Astrocyte of the spinal cord (primary cell): ENCODE measurements around the gene TSSC4.
A peak's percentile ranks its signal among the peaks of the same experiment; 100 is the strongest.
"Not testable (repeated sequence)": the region's sequence is repeated elsewhere in the genome, so short reads cannot be mapped to it uniquely, and the experiment has no call there.

Experiments
- DNase-seq: peaks from one replicate; pipeline ENCODE4 v3.0.0; 2011; ENCODE audit warnings: low read depth, low spot score
- H3K4me3 ChIP-seq: 2 replicates; pipeline ENCODE4 v1.5.1; 2011; ENCODE audit warnings: low read depth, mild to moderate bottlenecking, low read length, moderate library complexity
- in situ Hi-C: cut with HindIII; loops from 2 replicates; pipeline ENCODE4 v1.10.0; 2017; ENCODE audit warnings: low sequenced_read_pairs
- TF ChIP-seq, protein P1 (sequence below): IDR thresholded peaks from 2 replicates; pipeline ENCODE4 v1.5.1; 2012; ENCODE audit warnings: low read depth, mild to moderate bottlenecking, low read length, inconsistent platforms

The TSSC4 gene

GRCh38 chr11:2400069-2400761 is at the start of gene TSSC4:
TSSC4 (plus strand) TSS chr11:2400750; CDS start chr11:2402634, 1,884 bp downstream.
- TF ChIP-seq, protein P1, sequence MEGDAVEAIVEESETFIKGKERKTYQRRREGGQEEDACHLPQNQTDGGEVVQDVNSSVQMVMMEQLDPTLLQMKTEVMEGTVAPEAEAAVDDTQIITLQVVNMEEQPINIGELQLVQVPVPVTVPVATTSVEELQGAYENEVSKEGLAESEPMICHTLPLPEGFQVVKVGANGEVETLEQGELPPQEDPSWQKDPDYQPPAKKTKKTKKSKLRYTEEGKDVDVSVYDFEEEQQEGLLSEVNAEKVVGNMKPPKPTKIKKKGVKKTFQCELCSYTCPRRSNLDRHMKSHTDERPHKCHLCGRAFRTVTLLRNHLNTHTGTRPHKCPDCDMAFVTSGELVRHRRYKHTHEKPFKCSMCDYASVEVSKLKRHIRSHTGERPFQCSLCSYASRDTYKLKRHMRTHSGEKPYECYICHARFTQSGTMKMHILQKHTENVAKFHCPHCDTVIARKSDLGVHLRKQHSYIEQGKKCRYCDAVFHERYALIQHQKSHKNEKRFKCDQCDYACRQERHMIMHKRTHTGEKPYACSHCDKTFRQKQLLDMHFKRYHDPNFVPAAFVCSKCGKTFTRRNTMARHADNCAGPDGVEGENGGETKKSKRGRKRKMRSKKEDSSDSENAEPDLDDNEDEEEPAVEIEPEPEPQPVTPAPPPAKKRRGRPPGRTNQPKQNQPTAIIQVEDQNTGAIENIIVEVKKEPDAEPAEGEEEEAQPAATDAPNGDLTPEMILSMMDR = peak; percentile 99
- in situ Hi-C loops = no loop called here
- peak; percentile 100 for DNase-seq
- peak within 1 kb of the TSS; percentile 90 for H3K4me3 ChIP-seq

DNA sequence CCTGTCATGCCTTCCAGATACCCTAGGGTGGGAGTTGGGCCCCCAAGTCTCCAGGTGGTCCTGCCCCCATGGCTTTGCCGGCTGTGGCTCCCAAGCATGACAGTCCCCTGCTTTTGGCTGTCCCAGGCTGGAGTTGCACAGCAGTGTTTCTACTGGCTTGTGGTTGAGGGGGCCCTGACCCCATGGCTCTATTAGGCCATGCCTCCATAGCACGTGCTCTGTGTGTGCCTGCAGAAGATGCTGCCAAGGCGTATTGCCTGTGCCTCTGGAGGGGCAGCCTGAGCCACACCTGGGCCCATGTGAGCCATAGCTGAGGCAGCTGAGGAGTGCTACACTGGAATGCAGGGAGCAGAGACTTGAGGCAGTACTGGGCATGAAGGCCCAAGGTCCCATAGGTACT is 48.8 kb upstream of the TSSC4 start:
- TF ChIP-seq, protein P1 = no peak
- no peak overlapping the region for H3K4me3 ChIP-seq
- in situ Hi-C loops = no loop called here
- no peak for DNase-seq

DNA sequence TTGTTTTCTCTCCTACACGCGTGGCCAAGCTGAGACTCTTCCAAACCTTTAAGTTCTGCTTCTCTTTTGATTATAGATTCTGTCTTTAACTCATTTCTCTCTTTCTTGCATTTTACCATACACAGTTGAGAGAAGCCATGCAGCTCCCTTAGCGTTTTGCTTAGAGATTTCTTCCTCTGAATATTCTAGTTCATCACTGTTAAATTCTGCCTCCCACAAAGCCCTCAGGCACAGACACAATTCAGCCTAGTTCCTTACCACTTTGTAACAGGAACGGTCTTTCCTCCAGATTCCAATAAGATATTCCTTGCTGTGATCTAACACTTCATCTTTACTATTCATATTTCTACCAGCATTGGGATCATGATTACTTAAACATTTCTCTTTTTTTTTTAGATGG is 48.1 kb upstream of the TSSC4 start:
- TF ChIP-seq, protein P1 = no peak
- no peak overlapping the region for H3K4me3 ChIP-seq
- DNase-seq = no peak
- in situ Hi-C loops = no loop called here

DNA sequence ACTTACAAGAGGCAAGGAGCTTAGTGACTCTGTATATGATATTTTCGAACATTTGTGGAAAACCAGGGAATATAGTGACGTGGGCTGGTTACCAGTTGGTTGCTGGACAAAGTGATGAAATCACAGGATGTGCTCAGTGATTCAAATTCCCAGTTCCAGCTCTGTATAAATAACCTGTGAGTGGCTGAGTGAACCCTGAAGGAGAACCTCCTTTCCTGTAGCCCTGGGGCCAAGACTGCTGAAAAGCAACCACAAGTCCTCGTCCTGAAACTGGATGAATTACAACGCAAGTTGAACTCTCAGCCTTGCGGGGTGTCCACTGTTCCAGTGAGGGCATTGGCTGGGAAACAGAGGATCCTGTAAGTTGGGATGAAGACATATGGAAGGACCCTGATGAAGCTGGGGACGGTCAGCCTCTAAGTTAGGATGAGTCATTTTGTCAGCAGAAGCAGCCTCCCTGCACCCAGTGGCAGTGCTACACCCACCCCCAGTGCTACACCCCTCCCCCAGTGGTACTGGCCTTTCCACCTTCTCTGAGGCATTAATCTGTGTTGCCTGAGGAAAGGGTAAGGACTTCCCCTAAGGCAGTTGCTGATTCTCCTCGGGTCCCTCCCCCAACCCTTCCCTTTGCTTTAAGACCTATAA is 45.4 kb upstream of the TSSC4 start:
- no peak overlapping the region for H3K4me3 ChIP-seq
- TF ChIP-seq, protein P1 = no peak
- in situ Hi-C loops = no loop called here
- peak; percentile 37 for DNase-seq

- H3K4me3 ChIP-seq = no peak overlapping the region
- no peak for DNase-seq
- TF ChIP-seq, protein P1 = no peak
- in situ Hi-C loops = no loop called here
These were observed 43.3 kb upstream of the TSSC4 start for GRCh38 chr11:2357246-2357645.

- DNase-seq, H3K4me3 ChIP-seq, in situ Hi-C loops: not testable (repeated sequence)
These were observed 42.9 kb upstream of the TSSC4 start for GRCh38 chr11:2357651-2358050.

- in situ Hi-C loops = no loop called here
- DNase-seq = no peak
- TF ChIP-seq, protein P1 = no peak
- H3K4me3 ChIP-seq = no peak overlapping the region
These were observed 41.7 kb upstream of the TSSC4 start for GRCh38 chr11:2358754-2359442.
